HG03575 (cell line): ENCODE measurements around the gene TMEM263.
"Not testable (repeated sequence)": the region's sequence is repeated elsewhere in the genome, so short reads cannot be mapped to it uniquely, and the experiment has no call there.

Source experiments
- ATAC-seq: cut with Tn5 transposase; IDR thresholded peaks from one replicate; pipeline ENCODE4 v1.9.1; 2021; ENCODE audit not compliant: unreplicated experiment, insufficient number of reproducible peaks, low FRiP score; ENCODE audit errors: extremely low read depth

Gene TMEM263

DNA sequence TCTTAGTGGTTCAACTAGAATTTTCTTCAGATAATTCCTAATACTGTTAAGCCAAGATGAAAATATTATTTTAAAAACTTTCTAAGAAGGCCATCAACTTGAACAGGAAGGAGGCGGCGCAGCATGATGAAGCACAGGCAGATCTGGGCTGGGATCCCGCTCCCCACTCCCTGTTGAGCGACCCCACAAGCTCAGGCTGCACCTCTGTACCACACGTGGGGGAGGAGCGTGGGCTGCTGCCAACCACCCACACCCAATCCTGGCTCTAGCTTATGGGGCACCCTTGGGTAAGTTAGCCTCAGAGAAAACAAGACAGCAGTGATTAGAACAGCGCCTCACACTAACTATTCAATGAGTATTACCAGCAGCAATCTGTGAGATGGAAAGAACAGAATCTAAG is 25.2 kb downstream of the TMEM263 start:
- no peak for ATAC-seq

DNA sequence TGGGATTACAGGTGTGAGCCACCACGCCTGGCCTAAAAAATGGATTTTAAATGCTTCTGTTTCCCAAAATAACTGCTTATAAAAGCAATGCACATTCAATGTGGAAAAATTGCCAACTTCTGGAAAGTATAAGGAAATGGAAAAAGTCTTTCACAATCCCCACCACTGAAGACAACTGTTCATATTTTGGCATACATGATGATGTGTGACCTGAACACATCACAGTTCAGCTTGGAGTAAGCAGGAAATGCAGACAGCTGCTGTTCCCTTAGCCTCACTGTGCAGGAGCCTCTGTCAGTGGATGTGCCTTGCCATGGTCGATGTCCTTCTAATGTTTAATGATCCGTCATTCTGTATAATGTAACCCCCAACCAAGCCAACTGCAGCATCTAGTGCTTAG is 26.1 kb downstream of the TMEM263 start:
- no peak for ATAC-seq

DNA sequence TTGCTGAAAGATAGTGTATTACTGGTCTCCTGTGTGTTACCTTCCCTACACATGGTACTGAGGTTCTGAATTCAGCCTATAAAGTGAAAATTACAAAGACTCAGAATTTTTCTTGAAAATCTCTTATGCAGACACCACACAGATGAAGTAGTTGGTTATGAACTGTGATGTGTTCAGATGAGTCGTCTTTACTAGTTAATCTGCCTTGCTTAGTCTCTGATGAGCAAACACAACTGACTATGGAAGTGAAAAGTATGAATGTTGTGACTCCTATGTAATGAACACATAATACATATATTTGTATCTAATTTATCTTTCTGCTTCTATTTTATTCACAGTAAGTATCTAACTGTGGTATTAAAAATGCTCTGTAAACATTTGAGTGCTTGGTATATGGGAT is 26.5 kb downstream of the TMEM263 start:
- no peak for ATAC-seq

DNA sequence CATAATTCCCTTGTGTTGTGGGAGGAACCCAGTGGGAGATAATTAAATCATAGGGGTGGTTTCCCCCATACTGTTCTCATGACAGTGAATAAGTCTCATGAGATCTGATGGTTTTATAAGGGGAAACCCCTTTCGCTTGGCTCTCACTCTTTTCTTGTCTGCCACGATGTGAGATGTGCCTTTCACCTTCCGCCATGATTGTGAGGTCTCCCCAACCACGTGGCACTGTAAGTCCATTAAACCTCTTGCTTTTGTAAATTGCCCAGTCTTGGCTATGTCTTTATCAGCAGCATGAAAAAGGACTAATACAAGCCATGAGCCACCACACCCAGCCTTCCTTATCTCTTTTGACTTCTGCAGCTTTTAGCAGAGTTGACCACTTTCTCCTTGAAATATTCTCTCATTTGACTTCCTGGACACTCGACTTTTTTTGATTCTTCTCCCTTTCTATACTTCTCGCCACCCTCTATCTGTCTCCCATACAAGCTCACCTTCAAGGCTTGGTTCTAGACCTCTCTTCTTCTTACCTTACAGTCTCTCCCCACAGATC is 29.0 kb downstream of the TMEM263 start:
- no peak for ATAC-seq

DNA sequence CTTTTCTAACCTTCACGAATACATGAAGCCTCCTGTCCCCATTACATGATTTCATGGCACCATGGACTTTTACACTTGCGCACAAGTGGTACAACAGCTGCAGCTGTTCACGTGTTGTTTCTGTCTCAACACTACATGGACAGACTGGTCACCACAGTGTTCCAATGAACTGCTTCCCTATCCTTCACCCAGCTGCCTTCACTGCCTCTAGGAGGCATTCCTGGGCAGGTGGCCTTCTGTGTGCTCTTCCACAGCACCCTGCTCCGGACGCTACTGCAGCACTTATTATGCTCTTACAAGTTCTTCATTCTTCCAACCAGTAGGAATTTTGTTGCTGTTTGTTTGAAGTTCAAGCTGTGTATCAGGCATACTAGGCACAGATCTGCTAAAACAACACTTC is 29.8 kb downstream of the TMEM263 start:
- no peak for ATAC-seq

DNA sequence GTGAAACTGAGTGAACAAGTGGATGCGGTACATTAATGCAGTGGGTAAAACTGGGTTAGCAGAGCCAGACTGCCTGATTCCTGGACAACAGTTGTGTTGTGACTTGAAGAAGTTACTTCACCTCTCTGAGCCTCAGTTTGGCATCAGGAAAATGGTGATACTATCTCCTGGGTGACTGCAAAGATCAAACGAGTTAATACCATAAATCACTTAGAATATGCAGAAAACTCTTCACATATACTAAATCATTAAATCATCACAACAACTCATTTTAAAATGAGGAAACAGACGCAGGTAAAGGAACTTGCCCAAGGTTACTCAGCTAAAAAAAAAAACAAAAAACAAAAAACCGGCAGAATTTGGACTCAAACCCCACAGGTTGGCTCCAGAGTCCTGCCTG is 30.4 kb downstream of the TMEM263 start:
- ATAC-seq = no peak

DNA sequence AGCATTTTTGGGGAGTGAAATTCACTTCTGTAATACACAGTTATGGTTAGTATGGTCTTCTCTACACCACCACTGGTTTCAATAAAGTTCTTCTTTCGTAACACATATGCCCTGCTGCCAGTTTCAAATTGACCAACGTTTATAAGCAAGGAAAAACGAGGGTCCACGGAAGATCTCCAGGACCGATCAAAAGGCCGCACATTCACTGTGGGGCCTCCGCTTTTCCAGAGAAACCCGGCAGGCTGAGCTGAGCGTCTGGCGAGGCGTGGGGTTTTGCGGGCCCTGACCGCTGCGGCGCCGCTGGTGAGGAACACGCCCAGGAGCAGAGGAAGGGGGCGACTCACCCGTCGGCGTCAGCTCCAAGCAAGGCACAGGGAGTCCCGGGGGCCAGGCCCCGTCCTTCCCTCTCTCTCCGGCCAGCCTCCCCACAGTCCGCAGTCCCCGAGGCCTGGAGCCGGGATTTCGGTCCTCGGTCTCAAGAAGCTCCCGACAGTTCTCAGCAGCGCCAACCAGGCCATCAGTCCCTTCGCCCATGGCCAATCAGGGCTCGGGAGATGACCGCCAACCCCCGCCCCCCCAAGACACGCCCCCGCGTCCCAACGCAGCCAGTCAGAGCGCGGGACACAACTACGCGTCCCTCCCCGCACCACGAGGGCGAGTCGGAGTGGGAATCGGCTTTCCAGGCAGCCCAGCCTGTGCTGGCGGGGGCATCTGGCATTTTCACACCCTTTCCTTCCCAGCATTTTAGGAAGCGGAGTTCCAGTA is 31.1 kb downstream of the TMEM263 start, which contains the start of gene MTERF2:
MTERF2 (minus strand) TSS at position 522 of the 765 bp plus-strand sequence. CDS start 8,432 bp downstream, outside the sequence.
- peak; percentile 63 for ATAC-seq

DNA sequence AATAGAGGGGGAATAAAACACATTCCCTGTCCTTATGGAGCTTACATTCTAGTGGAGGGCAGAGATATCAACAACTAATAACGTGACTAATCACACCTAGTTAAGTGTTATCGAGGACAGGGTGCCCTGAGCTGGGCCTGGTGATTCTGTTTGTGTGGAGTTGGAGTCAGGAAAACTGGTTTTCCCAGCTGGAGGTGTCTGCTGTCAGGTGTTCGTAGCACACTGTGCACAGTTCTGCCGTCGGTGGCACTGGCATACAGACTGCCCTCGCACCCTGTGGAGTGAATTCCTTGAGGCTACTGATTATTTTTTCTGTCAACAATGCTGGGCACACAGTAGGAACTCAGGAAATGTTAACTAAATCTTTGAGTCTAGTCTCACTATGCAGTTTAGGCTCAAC is 32.1 kb downstream of the TMEM263 start:
- ATAC-seq = no peak

DNA sequence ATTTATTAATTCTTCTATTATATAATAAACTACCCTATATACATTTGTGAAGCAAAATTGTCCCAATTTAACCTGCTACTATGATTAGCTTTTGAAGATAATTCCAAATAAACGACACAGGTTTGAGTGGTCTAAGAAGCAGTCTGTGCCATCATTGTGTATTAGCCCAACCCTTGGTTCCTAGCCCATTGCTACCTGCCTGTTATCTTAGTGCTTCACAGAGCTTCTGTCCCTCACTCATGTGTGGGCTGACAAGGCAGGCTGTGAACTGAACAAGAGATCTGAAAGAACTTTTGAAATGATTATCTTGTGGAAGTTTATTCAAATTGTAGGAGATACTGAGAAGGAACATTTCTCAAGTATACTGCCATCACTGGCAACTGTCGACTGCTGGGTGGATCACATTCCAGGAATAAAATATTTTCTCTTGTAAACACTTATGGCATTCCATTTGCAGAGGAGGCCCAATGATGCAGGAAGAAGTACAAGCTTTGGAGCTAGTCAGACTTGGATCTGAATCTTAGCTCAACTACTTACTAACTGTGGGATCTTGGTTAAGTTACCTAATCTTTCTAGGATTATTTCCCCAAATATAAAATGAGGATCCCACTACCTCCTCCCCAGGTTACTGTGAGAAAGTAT is 39.0 kb downstream of the TMEM263 start:
- no peak for ATAC-seq

DNA sequence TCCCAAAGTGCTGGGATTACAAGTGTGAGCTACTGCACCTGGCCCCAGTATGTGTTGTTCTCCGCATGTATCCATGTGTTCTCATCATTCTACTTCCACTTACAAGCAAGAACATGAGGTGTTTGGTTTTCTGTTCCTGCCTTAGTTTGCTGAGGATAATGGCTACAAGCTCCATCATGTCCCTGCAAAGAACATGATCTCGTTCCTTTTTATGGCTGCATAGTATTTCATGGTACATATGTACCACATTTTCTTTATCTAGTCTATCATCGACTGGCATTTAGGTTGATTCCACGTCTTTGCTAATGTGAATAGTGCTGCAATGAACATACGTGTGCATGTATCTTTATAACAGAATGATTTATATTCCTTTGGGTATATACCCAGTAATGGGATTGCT is 40.4 kb downstream of the TMEM263 start:
- not testable (repeated sequence) for ATAC-seq

DNA sequence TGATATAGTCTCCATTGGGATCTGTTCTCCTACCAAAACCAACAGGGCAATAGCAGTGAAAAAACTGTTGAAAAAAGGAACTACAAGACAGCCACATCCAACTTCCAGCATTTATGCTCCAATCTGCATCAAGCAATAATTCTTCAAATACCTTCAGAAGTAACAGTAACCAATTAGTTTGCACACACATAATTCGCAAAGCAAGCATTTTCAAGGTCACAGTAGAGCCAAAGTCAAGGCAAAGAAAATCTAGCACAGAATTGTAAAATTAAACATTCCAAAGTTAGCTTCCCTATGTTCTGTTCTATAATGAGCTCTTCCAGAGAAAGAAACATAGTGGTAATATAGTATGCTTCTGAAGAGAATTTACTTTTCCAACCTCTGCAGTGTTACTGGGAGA is 42.2 kb downstream of the TMEM263 start:
- no peak for ATAC-seq

DNA sequence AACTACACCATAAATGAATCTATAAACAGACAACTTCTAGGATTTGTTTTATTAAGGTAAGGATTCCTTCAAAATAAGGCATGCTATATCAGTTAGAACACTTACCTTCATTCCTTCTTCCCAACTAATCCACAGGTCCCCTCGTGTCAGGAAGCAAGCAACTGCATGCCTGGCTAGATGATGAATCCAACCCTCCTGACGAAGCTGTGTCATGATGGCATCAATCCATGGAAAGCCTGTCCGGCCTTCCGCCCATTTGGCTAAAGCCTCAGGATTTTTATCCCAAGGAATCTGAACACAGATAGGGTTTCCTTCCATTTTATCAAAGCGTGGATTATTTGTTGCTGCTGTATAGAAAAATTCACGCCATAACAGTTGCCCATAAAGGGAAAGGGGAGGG is 43.7 kb downstream of the TMEM263 start:
- no peak for ATAC-seq

DNA sequence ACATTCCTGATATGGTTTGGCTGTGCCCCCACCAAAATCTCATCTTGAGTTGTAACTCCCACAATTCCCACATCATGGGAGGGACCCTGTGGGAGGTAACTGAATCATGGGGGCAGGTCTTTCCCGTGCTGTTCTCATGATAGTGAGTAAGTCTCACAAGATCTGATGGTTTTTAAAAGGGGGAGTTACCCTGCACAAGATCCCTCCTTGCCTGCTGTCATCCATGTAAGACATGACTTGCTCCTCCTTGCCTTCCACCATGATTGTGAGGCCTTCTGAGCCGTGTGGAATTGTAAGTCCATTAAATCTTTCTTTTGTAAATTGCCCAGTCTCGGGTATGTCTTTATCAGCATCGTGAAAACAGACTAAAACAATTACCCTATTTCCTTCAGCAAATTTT is 47.0 kb downstream of the TMEM263 start:
- ATAC-seq = not testable (repeated sequence)

DNA sequence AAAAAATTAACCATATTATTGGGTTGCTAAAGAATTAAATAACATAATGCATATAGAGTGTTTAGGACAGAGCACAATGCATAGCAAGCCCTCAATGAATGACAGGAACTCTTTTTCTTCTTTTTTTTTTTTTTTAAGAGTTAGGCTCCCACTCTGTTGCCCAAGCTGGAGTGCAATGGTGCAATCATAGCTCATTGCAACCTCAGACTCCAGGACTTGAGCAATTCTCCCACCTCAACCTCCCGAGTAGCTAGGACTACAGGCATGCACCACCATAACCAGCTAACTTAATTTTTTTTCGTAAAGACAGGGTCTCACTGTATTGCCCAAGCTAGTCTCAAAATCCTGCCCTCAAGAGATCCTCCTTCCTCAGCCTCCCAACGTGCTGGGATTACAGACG is 51.7 kb downstream of the TMEM263 start:
- ATAC-seq = no peak

DNA sequence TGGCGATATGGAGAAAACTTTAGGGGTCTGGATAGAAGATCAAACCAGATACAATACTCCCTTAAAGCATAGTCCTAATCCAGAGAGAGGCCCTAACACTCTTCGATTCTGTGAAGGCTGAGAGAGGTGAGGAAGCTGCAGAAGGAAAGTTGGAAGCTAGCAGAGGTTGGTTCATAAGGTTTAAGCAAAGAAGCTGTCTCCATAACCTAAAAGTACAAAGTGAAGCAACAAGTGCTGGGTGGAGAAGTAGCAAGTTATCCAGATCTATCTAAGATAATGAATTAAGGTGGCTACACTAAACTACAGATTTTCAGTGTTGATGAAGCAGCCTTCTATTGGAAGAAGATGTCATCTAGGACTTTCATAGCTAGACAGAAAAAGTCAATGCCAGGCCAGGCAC is 55.8 kb downstream of the TMEM263 start:
- no peak for ATAC-seq

DNA sequence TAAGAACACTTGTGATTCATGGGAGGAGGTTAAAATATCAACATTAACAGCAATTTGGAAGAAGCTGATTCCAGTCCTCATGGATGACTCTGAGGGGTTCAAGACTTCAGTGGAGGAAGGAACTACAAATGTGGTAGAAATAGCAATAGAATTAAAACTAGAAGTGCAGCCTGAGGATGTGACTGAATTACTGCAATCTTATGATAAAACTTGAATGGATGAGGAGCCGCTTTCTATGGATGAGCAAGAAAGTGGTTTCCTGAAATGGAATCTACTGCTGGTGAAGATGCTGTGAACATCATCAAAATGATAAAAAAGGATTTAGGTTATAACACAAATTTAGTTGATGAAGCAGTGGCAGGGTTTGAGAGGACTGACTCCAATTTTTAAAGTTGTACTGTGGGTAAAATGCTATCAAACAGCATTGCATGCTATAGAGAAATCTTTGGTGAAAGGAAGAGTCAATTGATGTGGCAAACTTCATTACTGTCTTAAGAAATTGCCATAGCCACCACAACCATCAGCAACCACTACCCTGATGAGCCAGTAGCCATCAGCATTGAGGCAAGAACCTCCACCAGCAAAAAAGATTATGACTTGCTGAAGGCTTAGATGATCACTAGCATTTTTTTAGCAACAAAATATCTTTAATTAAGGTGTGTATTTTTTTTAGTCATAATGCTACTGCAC is 57.2 kb downstream of the TMEM263 start:
- ATAC-seq = no peak

DNA sequence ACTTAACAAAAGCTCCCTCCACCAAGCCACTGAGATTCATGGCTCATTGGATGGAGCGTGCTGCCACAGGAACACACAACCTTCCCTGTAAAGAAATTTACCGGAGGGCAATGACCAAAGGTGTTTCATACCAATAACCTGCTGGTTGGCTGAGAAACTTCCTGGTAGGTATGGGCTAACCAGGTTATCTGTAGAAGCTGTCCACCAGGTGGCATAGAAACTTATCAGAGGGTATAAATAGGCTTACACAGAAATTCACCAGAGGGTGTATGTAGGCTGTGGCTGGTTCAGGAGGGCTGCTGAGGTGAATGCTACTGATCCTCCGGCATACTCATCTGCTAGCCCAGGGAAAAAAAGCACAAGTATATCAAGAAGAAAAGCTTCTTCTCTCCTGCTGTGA is 58.3 kb downstream of the TMEM263 start:
- ATAC-seq = no peak

DNA sequence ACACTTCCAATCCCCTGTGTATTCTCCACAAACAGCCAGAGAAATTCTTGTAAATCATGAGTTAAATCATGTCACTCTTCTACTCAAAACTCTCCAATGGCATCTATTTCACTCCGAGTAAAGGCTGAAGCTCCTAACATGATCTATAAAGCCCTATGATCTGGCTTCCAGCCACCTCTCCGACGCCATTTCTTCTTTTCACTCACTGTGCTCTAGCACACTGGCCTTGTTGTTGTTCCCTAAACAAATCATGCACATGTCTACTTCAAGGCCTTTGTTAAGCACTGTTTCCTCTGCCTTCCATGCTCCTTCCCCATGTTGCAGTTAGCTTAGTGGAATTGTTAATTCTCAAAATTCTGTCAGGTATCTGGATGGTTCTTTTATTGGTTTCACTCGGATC is 61.3 kb downstream of the TMEM263 start:
- no peak for ATAC-seq

DNA sequence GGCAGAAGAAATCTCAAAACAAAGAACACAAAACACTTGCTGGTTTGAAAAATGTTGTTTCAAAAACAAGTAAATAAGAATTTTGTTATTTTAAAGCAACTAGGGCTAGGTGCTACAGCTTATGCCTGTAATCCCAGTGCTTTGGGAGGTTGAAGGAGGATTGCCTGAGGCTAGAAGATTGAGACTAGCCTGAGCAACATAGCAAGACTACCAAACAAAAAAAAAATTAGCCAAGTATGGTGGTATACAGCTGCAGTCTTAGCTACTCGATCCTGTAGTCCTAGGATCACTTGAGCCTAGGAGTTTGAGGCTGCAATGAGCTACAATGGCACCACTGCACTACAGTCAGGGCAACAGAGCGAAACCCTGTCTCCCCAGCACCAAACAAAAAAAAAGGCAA is 63.8 kb downstream of the TMEM263 start:
- no peak for ATAC-seq
